Thyroid gland (tissue), 4 donors: ENCODE data around the gene MRPL37.

Source experiments
- POLR2A ChIP-seq, 2 donors: fragments of 450-650 bp; IDR thresholded peaks; one replicate each; pipeline ENCODE4 v1.6.1; 2017; ENCODE audit warnings: antibody characterized with exemption in 2 of 2, mild to moderate bottlenecking in 2 of 2, moderate library complexity in 1 of 2
- TF ChIP-seq, protein P1 (sequence below), 6 experiments: fragments of 200-600 bp in 3 of 6; fragments of 450-650 bp in 3 of 6; sonication (generic) in 3 of 6; IDR thresholded peaks; one replicate each; pipeline ENCODE4 v1.5.1; 2016 to 2019; ENCODE audit warnings: antibody characterized with exemption in 6 of 6, mild to moderate bottlenecking in 2 of 6, inconsistent platforms in 1 of 6, moderate library complexity in 1 of 6

DNA sequence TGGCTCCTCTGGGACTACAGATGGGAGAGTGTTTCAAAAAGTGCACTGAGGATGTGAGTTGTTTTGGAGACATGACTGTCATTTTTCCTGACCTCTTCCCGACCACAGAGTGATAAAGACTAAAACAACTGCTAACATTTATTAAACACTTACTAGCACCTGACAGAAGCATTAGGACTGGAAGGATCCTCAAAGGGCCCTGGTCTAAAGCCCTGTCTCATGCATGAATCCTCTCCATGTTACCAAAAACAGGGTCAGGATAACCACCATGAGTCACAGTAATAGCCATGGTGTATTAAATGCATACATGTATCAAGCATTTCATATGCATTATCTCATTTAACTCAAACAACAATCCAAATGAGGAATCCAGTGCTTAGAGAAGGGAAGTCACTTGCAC, 11.7 kb upstream of the MRPL37 start:
- TF ChIP-seq, protein P1, sequence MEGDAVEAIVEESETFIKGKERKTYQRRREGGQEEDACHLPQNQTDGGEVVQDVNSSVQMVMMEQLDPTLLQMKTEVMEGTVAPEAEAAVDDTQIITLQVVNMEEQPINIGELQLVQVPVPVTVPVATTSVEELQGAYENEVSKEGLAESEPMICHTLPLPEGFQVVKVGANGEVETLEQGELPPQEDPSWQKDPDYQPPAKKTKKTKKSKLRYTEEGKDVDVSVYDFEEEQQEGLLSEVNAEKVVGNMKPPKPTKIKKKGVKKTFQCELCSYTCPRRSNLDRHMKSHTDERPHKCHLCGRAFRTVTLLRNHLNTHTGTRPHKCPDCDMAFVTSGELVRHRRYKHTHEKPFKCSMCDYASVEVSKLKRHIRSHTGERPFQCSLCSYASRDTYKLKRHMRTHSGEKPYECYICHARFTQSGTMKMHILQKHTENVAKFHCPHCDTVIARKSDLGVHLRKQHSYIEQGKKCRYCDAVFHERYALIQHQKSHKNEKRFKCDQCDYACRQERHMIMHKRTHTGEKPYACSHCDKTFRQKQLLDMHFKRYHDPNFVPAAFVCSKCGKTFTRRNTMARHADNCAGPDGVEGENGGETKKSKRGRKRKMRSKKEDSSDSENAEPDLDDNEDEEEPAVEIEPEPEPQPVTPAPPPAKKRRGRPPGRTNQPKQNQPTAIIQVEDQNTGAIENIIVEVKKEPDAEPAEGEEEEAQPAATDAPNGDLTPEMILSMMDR (IDR thresholded peaks at IDR 0.05), result no peak
- TF ChIP-seq POLR2A (IDR thresholded peaks at IDR 0.05), result no peak
